ENCODE data around the gene FKBP5. TPM values are rescaled to one million over a fixed set of nuclear protein-coding genes. Genes with fewer than 3 reads are reported as not detected.

FKBP5 gene
- total and polyA plus RNA-seq, 10 of the 15 experiments (the other 5 are each of a cell fraction or from before 2014, with no cell fraction given), result 29.0 to 123 (median 62.3) TPM

- TF ChIP-seq NKRF (conservative IDR thresholded peaks at IDR 0.05) (peak; percentile 47), SMC3 (IDR thresholded peaks at IDR 0.05; ENCODE audit: borderline replicate concordance, low read length) (no peak), CBX5 (IDR thresholded peaks at IDR 0.05; ENCODE audit: low read depth) (peak; percentile 81; the same call in 1 of the 2 replicates), SREBF2 (IDR thresholded peaks at IDR 0.05; ENCODE audit: low read length) (no peak), BRCA1 (IDR thresholded peaks at IDR 0.05; ENCODE audit: low read depth, low read length) (no peak), FOXK2 (IDR thresholded peaks at IDR 0.05) (no peak)
Observed at GRCh38 chr6:35731736-35732532, 43.2 kb upstream of the FKBP5 start (continued).

- H4K20me1 ChIP-seq (ENCODE audit: control insufficient read depth, insufficient read depth), result no peaks in the 10 kb centered on the region
- ChIA-PET SMC1A (ENCODE audit: uncharacterized antibody, unreplicated experiment) (interaction anchor here (1.2 to 3.6 kb wide), 5 partner anchors 12 to 97 kb away, joined by 3 to 21 read pairs (median 6); no protein-coding TSS in a partner anchor), POLR2A (interaction anchor here (1.1 to 1.9 kb wide), 4 partner anchors 13 to 57 kb away, joined by 3 to 6 read pairs (median 4); no protein-coding TSS in a partner anchor), RAD21 (ENCODE audit: unreplicated experiment) (interaction anchor here (1.0 to 5.6 kb wide), 8 partner anchors 9 to 208 kb away, joined by 3 to 36 read pairs (median 8); no protein-coding TSS in a partner anchor), CTCF (interaction anchor here (1.0 to 9.7 kb wide), 4 partner anchors 9 to 145 kb away, joined by 3 to 374 read pairs (median 8); no protein-coding TSS in a partner anchor)
- H2AFZ ChIP-seq (ENCODE audit: control insufficient read depth, low read depth, low read length), result peak overlapping the region; percentile 81
- in situ Hi-C loops (cut with MboI), result no loop called here
- H3K4me3 ChIP-seq, result peak overlapping the region; percentile 86
- intact Hi-C loops (cut with micrococcal nuclease; ENCODE audit: unreplicated experiment), result loop anchor here (5.0 to 10.0 kb wide), 2 partner anchors 387 to 434 kb away; partner anchors contain the start of genes DEF6 and PPARD
- H3K9ac ChIP-seq (ENCODE audit: control insufficient read depth, insufficient read depth, low read length), result peak overlapping the region; percentile 87
- peak overlapping the region; percentile 68 for H3K4me2 ChIP-seq (ENCODE audit: control insufficient read depth, insufficient read depth)
- no peaks in the 10 kb centered on the region for H3K27me3 ChIP-seq (replicated peaks in 1 of 2; ENCODE audit: control insufficient read depth in 2 of 2, insufficient read depth in 2 of 2, low read length in 1 of 2)
- H3K27ac ChIP-seq (ENCODE audit: control insufficient read depth, insufficient read depth), result peak overlapping the region; percentile 89
- FAIRE-seq, result no peak
- no peaks in the 10 kb centered on the region; the same call in 1 of the 2 replicates for H3K79me2 ChIP-seq (ENCODE audit: control insufficient read depth, insufficient read depth, low read length)
- DNase-seq (ENCODE audit: low read depth, low spot score), result peak; percentile 72
- H3K36me3 ChIP-seq (ENCODE audit: control insufficient read depth in 2 of 2, insufficient read depth in 2 of 2, low read length in 1 of 2), result no peaks in the 10 kb centered on the region
- H3K4me1 ChIP-seq (ENCODE audit: control insufficient read depth, insufficient read depth, low read length), result peaks cover 50% of the 10 kb centered on the region
- TSS peak; percentile 87 for BruUV-seq (replicated peaks)
- no peaks in the 10 kb centered on the region for H3K9me3 ChIP-seq (replicated peaks; ENCODE audit: control insufficient read depth, insufficient read depth, low read length)
- peak; percentile 69 for ATAC-seq
- WGBS (ENCODE audit: insufficient coverage, insufficient replicate concordance, low lambda C conversion rate, missing lambda C conversion rate), result 2% methylated on average over 14 of the region's 23 CpGs
- TF ChIP-seq PKNOX1 (IDR thresholded peaks at IDR 0.05) (0 out of 2 replicates have a peak, but pooled peaks have one; percentile 2), ZNF687 (IDR thresholded peaks at IDR 0.05) (0 out of 2 replicates have a peak, but pooled peaks have one; percentile 33), ZNF592 (IDR thresholded peaks at IDR 0.05) (no peak)
Observed at GRCh38 chr6:35731414-35731735, 42.7 kb upstream of the FKBP5 start.

Measured in GM12878 (cell line).